ENCODE results near the gene JAG1.

DNA sequence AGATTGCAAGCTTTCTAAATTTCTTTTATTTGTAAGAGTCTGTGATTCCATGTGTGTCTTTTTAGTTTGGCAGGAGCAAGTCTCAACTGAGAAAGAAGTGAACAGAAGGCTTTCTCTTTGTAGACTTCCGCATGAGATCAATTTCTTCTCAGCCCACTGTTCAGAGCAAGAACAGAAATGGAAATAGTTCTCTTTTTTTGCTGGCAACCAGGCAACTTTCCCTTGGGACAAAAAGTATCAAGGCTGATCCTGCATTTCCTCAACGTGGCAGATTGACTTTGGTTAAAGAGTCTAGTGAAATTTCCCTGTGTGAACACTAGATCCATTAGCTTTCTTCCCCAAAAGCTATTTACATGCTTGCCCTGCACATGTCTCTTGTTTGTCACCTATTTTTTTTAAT, 46.8 kb upstream of the JAG1 start:
- no peak for TF ChIP-seq EP300 (IDR thresholded peaks at IDR 0.05)
- TF ChIP-seq, protein P1, sequence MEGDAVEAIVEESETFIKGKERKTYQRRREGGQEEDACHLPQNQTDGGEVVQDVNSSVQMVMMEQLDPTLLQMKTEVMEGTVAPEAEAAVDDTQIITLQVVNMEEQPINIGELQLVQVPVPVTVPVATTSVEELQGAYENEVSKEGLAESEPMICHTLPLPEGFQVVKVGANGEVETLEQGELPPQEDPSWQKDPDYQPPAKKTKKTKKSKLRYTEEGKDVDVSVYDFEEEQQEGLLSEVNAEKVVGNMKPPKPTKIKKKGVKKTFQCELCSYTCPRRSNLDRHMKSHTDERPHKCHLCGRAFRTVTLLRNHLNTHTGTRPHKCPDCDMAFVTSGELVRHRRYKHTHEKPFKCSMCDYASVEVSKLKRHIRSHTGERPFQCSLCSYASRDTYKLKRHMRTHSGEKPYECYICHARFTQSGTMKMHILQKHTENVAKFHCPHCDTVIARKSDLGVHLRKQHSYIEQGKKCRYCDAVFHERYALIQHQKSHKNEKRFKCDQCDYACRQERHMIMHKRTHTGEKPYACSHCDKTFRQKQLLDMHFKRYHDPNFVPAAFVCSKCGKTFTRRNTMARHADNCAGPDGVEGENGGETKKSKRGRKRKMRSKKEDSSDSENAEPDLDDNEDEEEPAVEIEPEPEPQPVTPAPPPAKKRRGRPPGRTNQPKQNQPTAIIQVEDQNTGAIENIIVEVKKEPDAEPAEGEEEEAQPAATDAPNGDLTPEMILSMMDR (IDR thresholded peaks at IDR 0.05), result no peak
